NCI-H526 treated with DMSO at 0.1 percent for 48 hours (cell line): Measurements from ENCODE around the gene NAB2.

Experiments
- DNase-seq: peaks from one replicate; lab custom pipeline; 2025; lab: John Stamatoyannopoulos, UW

NAB2 gene

GRCh38 chr12:57093415-57094207, 4.7 kb downstream of the NAB2 start:
- DNase-seq = no peak

GRCh38 chr12:57094208-57095160, 5.6 kb downstream of the NAB2 start:
- no peak for DNase-seq

GRCh38 chr12:57095440-57095839, 6.5 kb downstream of the NAB2 start:
- no peak for DNase-seq

GRCh38 chr12:57096099-57096572, 7.2 kb downstream of the NAB2 start:
- peak; percentile 67 for DNase-seq

- DNase-seq = no peak
These were observed 8.0 kb downstream of the NAB2 start for GRCh38 chr12:57096748-57097553.

- no peak for DNase-seq
These were observed 8.6 kb downstream of the NAB2 start for GRCh38 chr12:57097554-57097835.

- DNase-seq = no peak
These were observed 9.6 kb downstream of the NAB2 start for GRCh38 chr12:57098546-57098945.

- DNase-seq = no peak
These were observed 10.3 kb downstream of the NAB2 start for GRCh38 chr12:57099047-57099714.

- DNase-seq = no peak
These were observed 10.9 kb downstream of the NAB2 start for GRCh38 chr12:57099766-57100165.

- DNase-seq = no peak
These were observed 13.2 kb downstream of the NAB2 start for GRCh38 chr12:57101892-57102695.

- DNase-seq = no peak
These were observed 14.9 kb downstream of the NAB2 start for GRCh38 chr12:57103856-57104255.

GRCh38 chr12:57104292-57104910, 15.5 kb downstream of the NAB2 start:
- no peak for DNase-seq

- no peak for DNase-seq
These were observed 16.3 kb downstream of the NAB2 start for GRCh38 chr12:57105011-57105753.

- DNase-seq = no peak
These were observed 17.3 kb downstream of the NAB2 start for GRCh38 chr12:57106021-57106708.

GRCh38 chr12:57107456-57108155, 18.7 kb downstream of the NAB2 start:
- peak; percentile 95 for DNase-seq

- no peak for DNase-seq
These were observed 20.5 kb downstream of the NAB2 start for GRCh38 chr12:57109207-57110103.
